HG03159 (cell line): Measurements from ENCODE around the gene MRPS18B.
A peak's percentile ranks its signal among the peaks of the same experiment; 100 is the strongest.
"Not testable (repeated sequence)": the region's sequence is repeated elsewhere in the genome, so short reads cannot be mapped to it uniquely, and the experiment has no call there.

ENCODE experiments used
- ATAC-seq: cut with Tn5 transposase; IDR thresholded peaks from one replicate; pipeline ENCODE4 v1.9.1; 2021; ENCODE audit warnings: mild to moderate bottlenecking, moderate library complexity; ENCODE audit not compliant: unreplicated experiment

The MRPS18B gene

GRCh38 chr6:30617565-30618269 lies at the start of gene MRPS18B:
Gene MRPS18B, plus strand, starts transcription at chr6:30617840. Its CDS starts 26 bp downstream, at chr6:30617866.
- peak; percentile 71 for ATAC-seq

- ATAC-seq: no peak
Observed at GRCh38 chr6:30568245-30568644, 49.4 kb upstream of the MRPS18B start.

- no peak for ATAC-seq
Observed at GRCh38 chr6:30570263-30570662, 47.4 kb upstream of the MRPS18B start.

DNA sequence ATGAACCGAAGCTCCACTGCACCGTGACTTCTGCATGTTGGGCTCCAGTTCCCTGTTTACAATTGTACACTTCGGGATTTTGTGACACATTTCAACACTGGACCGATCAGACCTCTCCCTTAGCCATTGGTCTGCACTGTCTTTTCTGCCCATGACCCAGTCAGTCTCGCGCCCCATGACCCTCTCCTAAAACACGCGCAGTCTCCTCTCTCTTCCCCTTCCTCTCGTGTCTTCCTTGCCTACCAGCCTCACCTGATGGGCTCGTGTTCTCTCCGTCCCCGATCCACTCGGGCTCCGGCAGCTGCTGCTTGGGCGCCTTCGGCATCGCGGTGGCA lies 46.9 kb upstream of the MRPS18B start:
- peak; percentile 6 for ATAC-seq

DNA sequence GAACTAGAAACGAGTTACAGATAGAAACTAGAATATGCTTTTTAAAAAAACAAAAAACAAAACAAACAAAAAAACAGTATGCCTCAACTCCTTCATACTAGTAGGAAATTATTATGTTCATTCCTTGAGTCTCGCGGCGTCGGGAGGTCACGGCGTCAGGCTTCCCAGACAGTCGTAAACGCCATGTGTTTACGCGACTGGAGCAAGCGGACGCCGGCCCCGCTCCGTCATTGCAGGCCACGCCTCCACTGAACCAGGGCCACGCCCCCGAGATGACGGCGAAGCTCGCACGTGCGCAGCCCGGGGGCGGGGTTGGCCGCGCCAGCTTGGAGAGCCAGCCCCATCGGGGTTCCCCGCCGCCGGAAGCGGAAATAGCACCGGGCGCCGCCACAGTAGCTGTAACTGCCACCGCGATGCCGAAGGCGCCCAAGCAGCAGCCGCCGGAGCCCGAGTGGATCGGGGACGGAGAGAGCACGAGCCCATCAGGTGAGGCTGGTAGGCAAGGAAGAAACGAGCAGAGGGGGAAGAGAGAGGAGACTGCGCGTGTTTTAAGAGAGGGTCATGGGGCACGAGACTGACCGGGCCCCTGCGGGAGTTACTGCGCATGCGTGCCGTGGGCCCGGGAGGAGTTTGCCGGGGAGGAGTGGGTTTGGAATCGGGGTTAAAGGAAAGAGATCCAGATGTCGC lies 46.4 kb upstream of the MRPS18B start, which contains the start of gene ABCF1:
Gene ABCF1, plus strand, starts transcription at position 368 of the 687 bp plus-strand sequence. Its CDS starts 46 bp downstream, at position 414.
- ATAC-seq: peak; percentile 88

DNA sequence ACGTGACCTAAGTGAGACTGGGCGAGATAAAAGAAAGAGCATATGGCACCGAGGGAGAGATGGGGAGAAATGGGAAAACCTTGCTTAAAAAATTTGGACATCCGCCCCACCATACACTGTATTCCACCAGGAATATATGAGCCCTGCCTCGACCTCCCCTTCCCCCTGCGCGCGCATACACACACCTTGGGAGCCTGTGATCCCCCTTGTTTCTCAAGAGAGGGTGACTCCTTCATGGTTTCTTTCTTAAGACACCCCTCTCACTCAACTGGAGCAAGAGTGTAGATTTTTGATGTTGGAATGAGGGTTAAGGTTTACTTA lies 45.9 kb upstream of the MRPS18B start:
- no peak for ATAC-seq

DNA sequence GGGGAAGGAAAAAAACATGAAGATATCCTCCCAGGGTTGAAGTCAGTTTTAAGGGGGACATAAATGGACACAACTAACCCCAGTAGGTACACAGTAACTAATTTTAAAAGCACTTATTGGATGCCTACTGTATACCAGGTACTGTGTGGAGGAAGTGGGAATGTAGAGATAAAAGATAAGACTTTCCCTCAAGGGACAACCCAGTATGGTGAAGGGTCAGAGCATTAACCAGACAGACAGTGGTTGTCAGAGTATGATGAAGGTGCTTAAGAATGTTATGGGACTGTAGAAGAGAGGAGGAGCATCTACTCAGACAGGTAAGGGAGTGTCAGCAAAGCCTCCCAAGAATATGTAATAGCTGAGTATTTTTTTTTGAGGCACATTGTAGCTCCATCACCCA lies 45.5 kb upstream of the MRPS18B start:
- ATAC-seq: no peak

DNA sequence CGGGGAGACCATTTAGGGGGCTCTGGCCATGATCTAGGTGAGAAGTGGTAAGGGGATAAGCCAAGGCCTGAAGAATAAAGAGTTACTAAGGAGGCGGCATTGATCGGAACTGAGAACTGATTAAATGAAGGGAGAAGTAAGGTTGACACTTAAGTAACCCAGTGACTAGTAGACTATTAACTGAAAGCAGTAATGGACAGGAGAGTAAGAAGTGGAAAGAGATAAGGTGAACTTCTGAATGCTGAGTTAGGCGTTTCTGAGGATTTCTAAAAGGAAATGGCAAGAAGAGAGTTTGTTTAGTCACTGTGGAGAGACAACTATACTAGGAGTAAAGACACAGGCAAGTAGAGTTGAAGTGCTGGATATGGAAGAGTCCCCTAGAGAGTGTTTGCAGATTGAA lies 44.5 kb upstream of the MRPS18B start:
- no peak for ATAC-seq

GRCh38 chr6:30578051-30578450 lies 39.6 kb upstream of the MRPS18B start:
- no peak for ATAC-seq

- ATAC-seq: no peak
Observed at GRCh38 chr6:30583921-30584320, 33.7 kb upstream of the MRPS18B start.

DNA sequence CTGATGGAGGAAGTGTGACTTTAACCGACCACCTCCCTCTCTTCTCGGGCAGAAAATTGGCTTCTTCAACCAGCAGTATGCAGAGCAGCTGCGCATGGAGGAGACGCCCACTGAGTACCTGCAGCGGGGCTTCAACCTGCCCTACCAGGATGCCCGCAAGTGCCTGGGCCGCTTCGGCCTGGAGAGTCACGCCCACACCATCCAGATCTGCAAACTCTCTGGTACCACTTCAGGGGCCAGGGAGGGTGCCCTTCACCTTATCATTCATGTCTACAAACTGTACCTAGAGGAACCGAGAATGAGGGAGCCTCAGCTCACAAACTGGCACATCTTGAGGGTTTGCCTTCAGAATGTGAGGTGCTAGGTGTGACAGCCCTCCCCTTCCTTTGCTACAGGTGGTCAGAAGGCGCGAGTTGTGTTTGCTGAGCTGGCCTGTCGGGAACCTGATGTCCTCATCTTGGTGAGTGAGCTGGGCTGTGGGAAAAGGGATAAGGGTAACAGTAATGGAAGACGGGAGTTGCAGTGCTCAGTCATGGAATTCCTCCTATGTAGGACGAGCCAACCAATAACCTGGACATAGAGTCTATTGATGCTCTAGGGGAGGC lies 27.8 kb upstream of the MRPS18B start:
- ATAC-seq: no peak

DNA sequence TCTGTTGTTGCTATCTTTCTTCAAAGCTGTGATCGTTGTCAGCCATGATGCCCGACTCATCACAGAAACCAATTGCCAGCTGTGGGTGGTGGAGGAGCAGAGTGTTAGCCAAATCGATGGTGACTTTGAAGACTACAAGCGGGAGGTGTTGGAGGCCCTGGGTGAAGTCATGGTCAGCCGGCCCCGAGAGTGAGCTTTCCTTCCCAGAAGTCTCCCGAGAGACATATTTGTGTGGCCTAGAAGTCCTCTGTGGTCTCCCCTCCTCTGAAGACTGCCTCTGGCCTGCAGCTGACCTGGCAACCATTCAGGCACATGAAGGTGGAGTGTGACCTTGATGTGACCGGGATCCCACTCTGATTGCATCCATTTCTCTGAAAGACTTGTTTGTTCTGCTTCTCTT lies 27.1 kb upstream of the MRPS18B start:
- no peak for ATAC-seq

- ATAC-seq: no peak
Observed at GRCh38 chr6:30591008-30591407, 26.6 kb upstream of the MRPS18B start.

DNA sequence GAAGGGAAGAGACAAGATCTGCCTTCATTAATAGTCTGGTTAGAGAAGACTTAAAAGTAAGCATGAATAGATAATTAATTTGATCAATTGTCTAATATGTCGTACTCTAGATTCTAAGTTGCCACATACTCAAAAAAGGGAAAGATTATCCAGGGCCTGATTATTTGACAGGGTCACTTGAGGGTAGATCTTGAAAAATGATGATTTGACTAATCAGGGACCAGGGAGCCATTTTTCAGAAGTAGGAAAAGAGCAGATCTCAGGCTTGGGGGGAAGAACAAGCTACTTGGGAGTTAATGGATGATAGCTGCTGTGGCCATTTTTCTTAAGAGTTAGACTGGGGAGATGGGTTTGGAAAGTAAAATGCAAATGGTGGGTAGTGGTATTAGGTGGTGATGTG lies 25.4 kb upstream of the MRPS18B start:
- ATAC-seq: no peak

- not testable (repeated sequence) for ATAC-seq
Observed at GRCh38 chr6:30597315-30598144, 20.1 kb upstream of the MRPS18B start.

DNA sequence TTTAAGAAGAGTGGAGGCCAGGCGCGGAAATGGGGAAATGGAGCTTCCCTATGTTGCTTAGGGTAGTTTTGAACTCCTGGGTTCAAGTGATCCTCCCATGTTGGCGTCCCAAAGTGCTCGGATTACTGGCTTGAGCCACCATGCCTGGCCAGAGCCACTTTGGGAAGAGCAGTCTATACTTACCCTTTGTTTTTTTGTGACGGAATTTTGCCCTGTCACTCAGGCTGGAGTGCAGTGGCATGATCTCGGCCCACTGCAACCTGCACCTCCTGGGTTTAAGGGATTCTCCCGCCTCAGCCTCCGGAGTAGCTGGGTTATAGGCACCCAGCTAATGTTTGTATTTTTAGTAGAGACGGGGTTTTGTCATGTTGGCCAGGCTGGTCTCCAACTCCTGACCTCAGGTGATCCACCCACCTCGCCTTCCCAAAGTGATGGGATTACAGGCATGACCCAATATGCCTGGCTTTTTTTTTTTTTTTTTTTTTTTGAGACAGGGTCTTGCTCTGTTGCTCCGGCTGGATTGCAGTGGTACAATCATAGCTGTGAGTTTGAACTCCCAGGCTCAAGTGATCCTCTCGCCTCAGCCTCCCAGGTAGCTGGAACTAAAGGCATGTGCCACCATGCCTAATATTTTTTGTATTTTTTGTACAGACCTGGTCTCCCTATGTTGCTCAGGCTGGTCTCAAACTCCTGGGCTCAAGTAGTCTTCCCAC lies 18.6 kb upstream of the MRPS18B start:
- ATAC-seq: no peak

DNA sequence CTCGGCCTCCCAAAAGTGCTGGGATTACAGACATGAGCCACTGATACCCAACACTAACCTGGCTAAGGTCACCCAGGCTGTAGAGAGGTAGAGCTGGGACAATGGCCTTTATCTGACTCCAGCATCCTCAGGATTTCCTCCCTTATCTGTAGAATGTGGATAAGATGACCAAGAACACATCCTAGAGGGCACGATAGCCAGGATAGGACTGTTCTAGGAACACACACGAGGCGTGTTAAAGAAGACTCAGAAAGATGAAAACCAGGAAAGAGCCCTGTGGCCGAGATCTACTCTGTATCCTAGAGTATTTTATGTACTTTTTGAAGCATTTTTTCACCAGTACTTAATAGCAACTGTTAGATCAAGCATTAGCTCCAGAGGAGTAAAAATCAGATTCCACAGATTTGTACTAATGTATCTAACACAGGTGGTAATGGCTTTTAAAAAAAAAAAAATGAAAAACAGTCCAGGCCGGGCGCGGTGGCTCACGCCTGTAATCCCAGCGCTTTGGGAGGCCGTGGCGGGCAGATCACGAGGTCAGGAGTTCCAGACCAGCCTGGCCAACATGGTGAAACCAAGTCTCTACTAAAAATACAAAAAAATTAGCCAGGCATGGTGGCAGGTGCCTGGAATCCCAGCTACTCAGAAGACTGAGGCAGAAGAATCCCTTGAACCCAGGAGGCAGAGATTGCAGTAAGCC lies 17.9 kb upstream of the MRPS18B start:
- ATAC-seq: no peak

DNA sequence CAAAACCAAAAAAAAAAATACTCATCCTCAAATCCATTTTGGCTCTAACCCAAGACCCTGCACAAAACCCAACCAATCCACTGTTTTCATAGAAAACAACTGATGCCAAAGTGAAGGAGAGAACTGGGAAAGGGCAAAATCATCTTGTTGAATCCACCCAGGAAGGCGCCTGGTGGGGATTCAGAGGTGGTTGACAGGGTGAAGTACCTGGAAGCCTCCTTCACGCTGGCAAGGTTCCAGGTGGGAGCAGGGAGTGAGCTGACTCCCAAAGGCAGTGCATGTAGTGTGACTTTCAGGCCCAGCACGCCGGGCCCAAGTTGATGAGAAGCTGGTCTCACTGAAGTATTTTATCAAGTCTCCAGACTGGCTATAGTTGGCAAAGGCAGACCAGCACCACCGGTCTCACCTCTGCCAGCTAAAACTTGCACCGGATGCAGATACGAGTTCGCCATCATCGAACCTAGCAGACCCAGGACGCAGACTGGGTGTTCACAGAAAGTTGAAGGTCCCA lies 17.1 kb upstream of the MRPS18B start:
- ATAC-seq: no peak

GRCh38 chr6:30601436-30601814 lies 16.2 kb upstream of the MRPS18B start:
- no peak for ATAC-seq
